Embryonic facial prominence (tissue), 1 donor: ENCODE measurements around the gene PDE6A.
A peak's percentile ranks its signal among the peaks of the same experiment; 100 is the strongest.

Experiments used
- DNase-seq: peaks from one replicate; pipeline ENCODE4 v3.0.0-alpha.2; 2016; ENCODE audit errors: extremely low spot score

The PDE6A gene

DNA sequence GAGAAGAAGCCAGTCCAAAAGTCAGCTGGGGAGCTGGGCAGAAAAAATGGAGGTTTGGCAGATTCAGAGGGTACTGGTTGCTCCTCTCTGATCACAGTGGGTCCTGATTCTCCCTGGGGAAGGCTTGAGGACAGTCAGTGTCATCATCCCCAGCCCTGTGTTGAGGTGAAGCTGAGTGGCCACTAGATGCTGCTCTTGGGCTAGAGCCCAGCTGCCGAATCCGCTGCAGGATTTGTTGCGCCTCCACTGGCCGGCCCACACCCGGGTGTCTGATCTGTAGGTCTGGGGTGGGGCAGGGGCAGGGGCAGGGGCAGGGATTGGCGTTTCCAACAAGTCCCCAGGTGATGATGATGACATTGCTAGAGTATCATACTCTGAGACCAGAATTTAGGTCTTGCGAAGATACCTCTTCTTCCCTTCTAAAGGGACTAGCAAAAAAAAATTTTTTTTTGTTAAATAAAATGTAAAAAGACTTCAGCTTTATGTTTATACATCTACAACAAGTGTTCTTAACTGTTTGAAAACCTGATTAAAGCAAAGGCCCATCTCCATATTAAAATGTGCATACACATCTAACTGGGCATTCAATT lies 106.8 kb downstream of the PDE6A start:
- no peak for DNase-seq

DNA sequence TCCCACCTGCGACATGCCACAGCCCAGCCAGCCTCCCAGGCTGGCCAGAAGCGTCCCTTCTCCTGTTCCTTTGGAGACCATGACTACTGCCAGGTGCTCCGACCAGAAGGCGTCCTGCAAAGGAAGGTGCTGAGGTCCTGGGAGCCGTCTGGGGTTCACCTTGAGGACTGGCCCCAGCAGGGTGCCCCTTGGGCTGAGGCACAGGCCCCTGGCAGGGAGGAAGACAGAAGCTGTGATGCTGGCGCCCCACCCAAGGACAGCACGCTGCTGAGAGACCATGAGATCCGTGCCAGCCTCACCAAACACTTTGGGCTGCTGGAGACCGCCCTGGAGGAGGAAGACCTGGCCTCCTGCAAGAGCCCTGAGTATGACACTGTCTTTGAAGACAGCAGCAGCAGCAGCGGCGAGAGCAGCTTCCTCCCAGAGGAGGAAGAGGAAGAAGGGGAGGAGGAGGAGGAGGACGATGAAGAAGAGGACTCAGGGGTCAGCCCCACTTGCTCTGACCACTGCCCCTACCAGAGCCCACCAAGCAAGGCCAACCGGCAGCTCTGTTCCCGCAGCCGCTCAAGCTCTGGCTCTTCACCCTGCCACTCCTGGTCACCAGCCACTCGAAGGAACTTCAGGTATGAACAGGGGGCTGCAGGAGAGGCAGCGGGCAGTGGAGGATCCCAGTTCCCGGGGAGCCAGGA lies 108.0 kb downstream of the PDE6A start:
- no peak for DNase-seq

DNA sequence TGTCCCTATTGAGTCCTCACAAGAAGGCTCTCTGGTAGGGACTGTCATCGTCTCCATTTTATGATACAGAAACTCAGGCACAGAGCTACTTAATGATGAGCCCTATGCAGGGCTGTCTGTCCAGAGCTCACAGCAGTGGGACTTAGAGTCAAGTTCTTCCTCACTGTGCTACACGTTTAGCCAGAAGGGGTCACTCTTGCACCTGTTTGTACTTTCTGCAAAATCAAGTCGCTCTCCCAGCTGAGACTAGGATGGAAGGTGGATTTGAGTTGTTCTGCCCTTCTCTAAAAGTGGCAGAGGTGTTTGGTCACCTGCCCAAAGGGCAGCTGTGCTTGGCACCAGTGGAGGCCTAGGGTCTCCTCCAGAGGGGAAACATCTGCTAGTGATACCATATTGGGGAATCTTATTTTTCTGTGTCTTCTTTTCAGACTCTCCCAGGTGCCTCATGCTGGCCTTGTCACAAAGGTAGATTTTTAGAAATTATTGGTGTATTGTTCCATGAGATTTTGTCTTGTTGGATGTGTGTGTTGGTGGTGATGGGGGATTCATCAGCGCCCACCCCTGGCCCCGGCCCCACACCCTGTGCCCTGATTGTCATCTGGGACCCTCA lies 110.2 kb downstream of the PDE6A start:
- DNase-seq, result peak; percentile 45

DNA sequence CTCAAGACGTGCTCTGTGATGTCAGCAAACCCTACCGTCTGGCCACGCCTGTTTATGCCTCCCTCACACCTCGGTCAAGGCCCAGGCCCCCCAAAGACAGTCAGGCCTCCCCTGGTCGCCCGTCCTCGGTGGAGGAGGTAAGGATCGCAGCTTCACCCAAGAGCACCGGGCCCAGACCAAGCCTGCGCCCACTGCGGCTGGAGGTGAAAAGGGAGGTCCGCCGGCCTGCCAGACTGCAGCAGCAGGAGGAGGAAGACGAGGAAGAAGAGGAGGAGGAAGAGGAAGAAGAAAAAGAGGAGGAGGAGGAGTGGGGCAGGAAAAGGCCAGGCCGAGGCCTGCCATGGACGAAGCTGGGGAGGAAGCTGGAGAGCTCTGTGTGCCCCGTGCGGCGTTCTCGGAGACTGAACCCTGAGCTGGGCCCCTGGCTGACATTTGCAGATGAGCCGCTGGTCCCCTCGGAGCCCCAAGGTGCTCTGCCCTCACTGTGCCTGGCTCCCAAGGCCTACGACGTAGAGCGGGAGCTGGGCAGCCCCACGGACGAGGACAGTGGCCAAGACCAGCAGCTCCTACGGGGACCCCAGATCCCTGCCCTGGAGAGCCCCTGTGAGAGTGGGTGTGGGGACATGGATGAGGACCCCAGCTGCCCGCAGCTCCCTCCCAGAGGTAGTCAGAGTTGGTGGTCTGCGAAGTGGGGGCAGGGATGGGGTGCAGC lies 111.3 kb downstream of the PDE6A start:
- DNase-seq, result no peak

DNA sequence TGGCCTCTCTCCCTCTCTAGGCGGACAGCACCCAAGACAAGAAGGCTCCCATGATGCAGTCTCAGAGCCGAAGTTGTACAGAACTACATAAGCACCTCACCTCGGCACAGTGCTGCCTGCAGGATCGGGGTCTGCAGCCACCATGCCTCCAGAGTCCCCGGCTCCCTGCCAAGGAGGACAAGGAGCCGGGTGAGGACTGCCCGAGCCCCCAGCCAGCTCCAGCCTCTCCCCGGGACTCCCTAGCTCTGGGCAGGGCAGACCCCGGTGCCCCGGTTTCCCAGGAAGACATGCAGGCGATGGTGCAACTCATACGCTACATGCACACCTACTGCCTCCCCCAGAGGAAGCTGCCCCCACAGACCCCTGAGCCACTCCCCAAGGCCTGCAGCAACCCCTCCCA lies 112.0 kb downstream of the PDE6A start:
- DNase-seq, result no peak

DNA sequence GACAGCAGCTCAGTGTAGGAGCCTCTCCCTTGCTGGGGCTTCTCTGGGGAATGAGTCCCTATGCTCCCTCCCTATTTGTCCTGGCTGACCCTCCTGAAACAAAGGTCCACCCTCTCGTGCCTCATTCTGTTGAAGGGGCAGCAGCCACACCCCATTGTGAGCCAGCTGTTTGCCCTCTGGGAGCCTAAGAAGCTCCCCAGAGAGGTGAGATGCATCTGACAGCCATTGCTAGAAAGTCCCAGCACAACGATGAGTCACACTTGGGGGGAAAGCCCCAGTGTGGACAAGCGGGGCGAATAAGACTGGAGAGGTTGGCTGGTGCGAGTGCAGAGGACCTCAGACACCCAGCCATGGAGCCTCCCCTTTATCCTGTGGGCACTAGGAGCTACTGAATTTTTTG lies 113.1 kb downstream of the PDE6A start:
- no peak for DNase-seq

DNA sequence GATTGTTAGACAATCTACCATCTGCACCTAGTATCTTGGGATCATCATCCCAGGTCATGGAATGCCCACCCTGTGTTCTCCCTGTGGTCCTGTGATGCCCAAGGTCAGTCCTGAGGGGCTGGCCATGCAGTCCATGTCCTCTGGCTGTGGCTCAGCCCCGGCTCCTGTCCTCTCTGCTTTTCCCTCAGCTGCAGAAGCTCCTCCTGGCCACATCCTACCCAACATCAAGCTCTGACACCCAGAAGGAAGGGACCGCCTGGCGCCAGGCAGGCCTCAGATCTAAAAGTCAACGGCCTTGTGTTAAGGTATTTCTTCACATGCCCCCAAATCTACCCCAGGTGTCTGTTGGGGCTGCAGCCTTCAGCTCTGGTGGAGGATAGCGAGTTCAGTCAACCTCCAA lies 114.0 kb downstream of the PDE6A start:
- DNase-seq, result no peak

DNA sequence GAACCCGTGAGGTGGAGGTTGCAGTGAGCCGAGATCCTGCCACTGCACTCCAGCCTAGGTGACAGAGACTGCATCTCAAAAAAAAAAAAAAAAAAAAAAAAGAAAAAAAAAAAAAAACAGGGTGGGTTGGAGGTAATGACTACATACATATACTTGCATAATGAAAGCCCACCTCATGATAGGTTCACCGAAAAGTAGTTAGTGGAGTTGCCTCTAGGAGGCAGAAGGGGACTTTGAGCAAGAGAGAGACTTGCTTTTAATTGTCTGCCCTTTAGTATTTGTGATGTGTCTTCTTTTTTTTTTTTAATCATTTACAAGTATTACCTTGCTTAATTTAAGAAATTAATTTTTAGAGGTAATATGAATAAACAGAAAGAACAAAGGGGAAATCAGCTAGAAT lies 114.6 kb downstream of the PDE6A start:
- DNase-seq, result no peak

DNA sequence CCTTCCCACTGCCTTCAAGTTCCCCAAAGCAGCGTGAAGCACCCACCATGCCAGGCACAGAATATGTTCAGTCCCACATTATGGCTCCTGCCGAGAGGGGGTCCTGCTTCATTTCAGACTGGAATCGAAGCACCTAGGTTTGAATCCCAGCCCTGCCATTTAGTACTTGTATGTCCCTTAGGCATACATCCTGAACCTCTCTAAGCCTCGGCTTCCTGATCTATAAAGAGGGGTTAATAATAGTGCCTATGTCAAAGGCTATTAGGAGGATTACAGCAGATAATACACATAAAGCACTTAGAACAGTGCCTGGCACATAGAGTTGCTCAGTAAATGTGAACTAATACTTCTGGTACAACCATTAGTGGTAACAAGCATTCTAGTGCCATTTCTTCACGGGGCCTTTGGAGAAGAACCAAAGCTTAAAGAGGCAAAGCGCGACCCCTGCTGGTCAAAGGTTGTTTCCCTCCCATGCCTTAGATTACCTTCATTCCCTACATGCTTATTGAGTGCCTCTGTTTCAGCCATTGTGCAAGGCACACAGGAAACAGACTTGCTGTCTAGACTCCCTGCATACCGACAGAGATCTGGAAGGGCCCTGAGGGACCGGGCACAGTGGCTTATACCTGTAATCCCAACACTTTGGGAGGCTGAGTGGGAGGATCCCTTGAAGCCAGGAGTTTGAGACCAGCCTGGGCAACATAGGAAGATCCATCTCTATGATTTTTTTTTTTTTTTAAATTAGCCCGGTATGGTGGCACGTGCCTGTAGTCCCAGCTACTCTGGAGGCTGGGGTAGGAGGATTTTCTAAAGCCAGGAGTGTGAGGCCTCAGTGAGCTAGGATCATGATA lies 116.2 kb downstream of the PDE6A start:
- peak; percentile 71 for DNase-seq

DNA sequence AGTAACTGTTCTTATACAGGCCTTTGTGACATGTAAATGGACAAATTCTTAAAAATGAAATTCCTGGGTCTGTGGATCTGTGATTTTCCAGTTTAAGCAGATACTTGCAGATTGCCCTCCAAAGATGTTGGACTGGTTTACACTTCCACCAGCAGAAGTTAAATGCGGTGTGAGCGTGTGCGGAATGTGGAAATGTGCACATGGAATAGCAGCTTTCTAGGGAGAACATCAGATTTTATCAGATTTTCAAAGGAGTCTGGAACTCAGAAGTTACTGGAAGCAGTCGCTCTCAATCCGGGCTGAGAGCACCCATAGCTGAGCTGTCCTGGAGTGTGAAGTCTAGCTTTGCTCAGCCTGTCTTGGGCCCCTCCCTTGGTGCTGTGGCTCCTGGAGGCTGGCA lies 117.0 kb downstream of the PDE6A start:
- no peak for DNase-seq

DNA sequence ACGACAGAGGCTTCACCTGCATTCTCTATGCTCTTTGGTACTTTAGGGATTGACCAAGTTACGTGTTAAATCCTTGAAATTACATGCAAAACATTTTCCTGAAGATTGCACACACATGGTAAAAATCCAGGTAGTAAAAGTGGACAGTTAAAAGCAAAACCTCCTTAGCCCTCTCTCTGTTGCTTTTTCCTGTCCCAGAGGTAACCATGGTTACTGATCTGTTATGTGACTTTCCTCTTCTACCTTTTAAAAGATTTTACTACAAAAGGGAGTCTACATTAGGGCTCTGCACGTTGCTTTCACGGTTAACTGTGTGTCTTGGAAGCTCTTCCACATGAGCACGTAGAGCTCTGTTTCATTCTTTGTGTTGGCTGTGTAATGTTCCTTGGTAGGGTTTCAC lies 117.5 kb downstream of the PDE6A start:
- DNase-seq, result no peak

DNA sequence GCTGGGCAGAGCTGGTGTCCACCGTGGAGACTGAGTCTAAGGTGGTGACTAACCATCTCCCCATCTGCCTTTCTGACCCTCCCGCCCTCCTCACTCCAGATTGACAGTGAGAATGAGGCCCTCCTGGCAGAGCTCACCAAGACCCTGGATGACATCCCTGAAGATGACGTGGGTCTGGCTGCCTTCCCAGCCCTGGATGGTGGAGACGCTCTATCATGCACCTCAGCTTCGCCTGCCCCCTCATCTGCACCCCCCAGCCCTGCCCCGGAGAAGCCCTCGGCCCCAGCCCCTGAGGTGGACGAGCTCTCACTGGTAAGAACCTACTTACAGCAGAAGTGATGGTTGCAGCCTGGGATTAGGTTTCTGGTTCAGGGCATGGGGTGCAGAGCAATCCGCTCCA lies 118.0 kb downstream of the PDE6A start:
- no peak for DNase-seq

DNA sequence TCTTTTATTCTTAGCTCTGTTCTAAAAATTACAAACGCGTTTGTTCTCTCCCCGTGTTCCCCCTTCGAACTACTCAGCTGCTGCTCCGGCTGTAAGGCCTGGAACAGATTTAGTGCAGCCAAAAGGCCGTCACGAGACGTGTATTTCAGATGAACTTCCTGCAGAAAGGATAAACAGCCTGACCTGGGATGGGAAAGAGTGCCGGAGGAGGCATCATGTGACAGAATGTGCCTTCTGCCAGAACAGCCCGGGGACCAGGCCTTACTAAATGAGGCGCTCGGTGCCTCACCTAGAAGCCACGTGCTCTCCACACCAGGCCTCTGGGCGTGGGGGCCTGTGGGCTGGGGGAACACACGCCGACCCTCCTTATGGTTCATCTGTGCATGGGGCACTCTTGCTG lies 119.7 kb downstream of the PDE6A start:
- no peak for DNase-seq

DNA sequence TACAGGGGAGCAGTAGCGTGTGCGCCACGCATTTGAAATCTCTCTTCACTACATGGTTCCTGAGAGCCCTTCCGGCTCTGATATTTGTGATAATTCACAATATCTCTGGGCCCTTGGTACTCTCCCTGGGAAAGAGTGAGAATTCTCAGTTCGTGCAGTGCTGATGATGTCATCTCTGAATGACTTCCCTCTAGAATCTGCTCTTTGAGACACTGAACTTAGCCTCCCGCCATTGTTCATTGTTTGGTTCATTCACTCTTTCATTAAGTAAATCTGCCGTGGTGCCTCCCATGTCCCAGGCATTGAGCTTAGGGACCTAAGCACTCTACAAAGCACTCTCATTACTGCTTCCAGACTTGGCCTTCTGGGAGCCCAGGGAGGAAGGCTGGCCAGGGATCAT lies 120.5 kb downstream of the PDE6A start:
- no peak for DNase-seq

DNA sequence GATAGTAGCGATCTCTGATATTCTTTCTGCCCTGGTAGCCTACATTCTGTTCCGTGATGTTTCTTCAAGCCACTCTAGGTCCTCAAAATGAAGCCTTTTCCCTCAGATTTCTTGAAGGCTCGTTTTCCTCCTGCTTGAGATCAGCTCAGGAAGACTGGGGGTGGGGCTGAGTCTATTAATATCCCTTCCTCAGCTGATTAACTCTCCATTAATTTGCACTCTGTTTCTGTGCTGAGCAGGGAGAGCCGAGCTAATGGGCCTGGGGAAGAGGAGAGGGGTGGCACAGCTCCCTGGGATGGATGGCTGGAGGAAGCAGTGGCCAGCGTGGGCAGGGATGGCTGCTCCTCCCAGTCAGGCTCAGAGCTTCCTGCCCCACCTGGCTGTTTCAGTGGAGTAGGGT lies 121.2 kb downstream of the PDE6A start:
- DNase-seq, result no peak

DNA sequence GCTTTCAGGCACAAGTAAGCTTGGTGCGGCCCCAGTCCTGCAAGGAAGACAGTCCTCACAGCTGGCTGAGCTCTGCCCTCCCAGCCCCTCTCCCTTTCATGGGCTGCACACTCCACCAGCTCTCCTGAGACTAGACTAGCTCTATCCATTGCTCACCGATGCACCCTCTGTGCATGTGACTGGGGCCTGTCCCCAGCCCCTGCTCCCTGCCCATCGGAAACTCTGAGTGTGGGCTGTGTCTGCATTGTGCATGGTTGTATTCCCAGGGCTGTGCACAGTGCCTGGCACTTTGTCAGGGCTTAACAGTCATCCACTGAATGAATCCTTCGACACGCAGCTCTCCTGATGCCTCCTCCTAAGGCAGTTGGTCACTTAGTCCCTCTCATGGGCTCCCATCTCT lies 122.3 kb downstream of the PDE6A start:
- no peak for DNase-seq

DNA sequence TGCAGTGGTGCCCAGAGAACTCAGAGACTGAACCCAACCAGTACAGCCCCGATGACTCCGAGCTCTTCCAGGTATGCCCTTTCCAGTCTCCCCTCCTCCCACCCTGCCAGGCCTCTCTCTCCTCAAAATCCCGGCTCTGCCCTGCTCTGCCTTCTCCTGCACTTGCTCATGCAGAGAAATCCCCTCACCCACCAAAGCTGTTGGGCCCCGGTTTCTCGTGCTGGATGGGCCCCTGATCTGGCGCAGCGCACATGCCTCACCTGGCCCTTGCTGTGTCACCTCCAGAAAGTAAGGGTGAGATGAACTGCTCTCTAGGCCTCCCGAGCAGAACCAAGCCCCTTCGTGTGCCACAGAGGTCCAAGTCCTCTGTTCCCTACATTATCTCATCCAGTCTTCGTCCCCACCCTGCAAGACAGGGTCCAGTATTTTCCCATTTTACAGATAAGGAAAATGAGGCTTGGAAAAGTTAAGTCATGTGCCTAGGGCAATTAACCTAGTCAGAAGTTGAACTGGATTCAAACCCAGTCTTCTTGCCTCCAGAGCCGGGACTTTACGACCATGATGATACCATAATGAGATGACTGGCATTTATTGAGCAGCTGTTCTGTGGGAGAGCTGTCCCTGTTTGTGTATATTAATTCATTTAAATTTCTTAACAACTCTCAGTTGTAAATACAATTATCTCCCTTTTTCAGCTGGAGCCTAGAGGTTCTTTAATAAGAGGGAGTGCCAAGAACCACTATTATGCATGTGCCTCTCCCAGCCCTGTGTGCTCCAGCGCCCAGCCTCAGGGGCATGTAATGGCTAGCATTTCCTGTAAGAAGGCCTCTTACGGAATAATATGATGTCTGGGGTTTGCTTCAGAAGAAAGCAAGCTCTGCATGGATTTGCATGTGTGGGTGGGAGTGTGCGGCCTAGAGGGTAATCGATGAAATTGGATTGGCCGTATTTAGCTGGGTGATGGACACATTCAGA lies 123.8 kb downstream of the PDE6A start:
- DNase-seq, result no peak

DNA sequence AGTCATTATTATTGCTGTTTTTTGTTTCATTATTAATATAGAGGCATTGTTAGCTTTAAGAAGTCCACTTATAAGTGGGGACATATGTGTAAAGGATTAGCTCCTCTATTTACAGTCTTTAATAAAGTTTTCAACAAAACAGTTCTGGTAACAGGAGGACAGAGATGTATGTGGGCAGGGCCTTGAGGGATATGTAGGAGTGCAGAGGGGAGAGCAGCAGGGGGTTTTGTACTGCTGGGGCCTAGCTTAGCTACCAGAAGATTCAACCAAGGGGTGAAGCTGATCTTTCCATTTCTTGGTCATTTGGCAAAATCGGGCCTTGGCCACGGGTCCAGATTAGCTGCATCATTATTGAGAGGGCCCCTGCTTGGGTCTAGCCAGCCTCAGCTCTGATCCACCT lies 124.6 kb downstream of the PDE6A start:
- no peak for DNase-seq

DNA sequence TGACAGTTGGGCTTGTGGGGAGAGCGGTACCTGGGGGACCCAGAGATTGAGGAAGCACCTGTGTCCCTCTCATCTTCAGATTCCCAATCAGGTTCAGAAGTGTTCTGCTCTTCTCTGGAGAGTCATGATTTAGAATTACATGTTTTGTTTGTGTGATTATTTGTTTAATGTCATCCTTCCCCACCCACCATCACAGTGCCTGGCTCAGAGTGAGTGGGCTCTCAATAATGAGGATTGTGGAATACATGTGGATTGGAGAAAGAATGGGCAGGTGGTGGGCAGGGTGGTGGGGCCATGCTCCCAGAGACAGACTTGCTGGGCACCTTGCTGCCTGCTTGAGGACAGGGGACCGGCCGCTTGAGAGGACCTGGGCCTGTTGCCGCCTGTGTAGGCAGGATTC lies 126.5 kb downstream of the PDE6A start:
- no peak for DNase-seq

DNA sequence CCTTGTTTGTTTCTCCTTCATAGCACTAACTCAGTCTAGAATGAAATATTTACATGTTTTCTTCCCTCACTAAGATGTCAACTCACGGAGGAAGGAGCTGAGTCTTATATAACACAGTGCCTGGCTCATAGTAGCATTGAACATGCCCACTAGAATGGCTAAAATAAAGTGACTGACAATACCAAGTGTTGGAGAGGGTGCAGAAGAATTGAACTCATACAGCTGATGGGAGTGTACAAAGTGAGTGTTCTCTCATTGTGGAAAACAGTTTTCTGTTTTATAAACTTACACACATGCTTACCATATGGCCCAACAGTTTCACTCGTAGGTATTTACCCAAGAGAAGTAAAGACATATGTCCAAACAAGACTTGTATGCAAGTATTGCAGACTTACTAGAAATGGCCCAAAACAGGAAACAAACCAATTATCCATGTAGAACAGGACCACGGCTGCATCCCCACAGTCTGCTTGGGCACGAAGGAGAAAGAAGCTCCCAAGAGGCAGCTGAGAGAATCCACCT lies 127.0 kb downstream of the PDE6A start:
- no peak for DNase-seq

DNA sequence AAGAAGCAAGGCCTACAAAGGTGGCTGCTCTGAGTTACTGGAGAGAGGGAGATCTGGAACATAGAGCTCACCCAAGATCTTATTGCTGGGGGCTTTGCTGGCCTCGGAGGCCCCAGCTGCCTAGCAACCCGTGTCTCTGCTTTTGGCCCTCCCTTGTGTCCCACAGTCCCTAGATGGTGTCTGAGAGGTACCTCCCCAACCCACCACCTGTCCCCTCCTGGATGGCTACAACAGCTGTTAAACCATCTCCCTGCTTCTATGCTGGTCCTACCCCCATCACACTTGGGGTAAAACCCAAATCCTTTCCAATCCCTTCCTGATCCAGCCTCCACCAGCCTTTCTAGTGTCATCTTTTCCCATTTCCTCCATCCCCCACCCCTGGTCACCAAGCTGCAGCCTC lies 127.9 kb downstream of the PDE6A start:
- no peak for DNase-seq
